PC-3 (cell line): ENCODE results near the gene AFMID.

Experiments
- CTCF ChIP-seq: fragments of 300-600 bp; sonication (generic); conservative IDR thresholded peaks from 2 replicates; pipeline ENCODE4 v1.5.1; 2017; ENCODE audit warnings: antibody characterized with exemption, low read depth, mild to moderate bottlenecking, low read length
- EZH2 ChIP-seq: fragments of 300-600 bp; sonication (generic); IDR thresholded peaks from one replicate; pipeline ENCODE4 v1.6.1; 2017; ENCODE audit warnings: antibody characterized with exemption, mild to moderate bottlenecking, low read length; ENCODE audit not compliant: unreplicated experiment

- TF ChIP-seq CTCF (no peak), EZH2 (no peak)
Observed at GRCh38 chr17:78166416-78166815, 20.7 kb upstream of the AFMID start.
